Keratinocyte (primary cell): ENCODE results near the gene BBIP1. TPM values are rescaled to one million over a fixed set of nuclear protein-coding genes. Genes with fewer than 3 reads are reported as not detected.
"Not testable (repeated sequence)": the region's sequence is repeated elsewhere in the genome, so short reads cannot be mapped to it uniquely, and the experiment has no call there.

Source experiments
- DNase-seq: peaks from one replicate; pipeline ENCODE4 v3.0.0-alpha.2; 2011; ENCODE audit warnings: low read depth, missing footprints, low spot score
- FAIRE-seq: peaks from 2 replicates; lab custom pipeline; 2011; peaks lifted over from hg19 to GRCh38; lab: Jason Lieb, UNC
- H2AFZ ChIP-seq: 2 replicates; pipeline ENCODE4 v1.6.0; 2012; ENCODE audit warnings: low read length, control low read depth, inconsistent platforms; ENCODE audit not compliant: control insufficient read depth
- H3K27ac ChIP-seq: 2 replicates; pipeline ENCODE4 v1.5.1; 2011; ENCODE audit warnings: low read length; ENCODE audit not compliant: control insufficient read depth, insufficient read depth
- H3K27me3 ChIP-seq: 3 replicates; pipeline ENCODE4 v1.6.0; 2011; ENCODE audit warnings: low read length; ENCODE audit not compliant: control insufficient read depth, insufficient read depth; ENCODE audit errors: extremely low read depth
- H3K36me3 ChIP-seq, 2 experiments: 2 replicates in 1 of 2; 3 replicates in 1 of 2; pipeline ENCODE4 v1.5.1; 2011; ENCODE audit warnings: low read length in 2 of 2, mild to moderate bottlenecking in 1 of 2; ENCODE audit not compliant: control insufficient read depth in 2 of 2, insufficient read depth in 2 of 2; ENCODE audit errors: extremely low read depth in 1 of 2
- H3K4me1 ChIP-seq: 3 replicates; pipeline ENCODE4 v1.5.1; 2011; ENCODE audit warnings: low read length; ENCODE audit not compliant: control insufficient read depth, insufficient read depth; ENCODE audit errors: extremely low read depth
- H3K4me2 ChIP-seq: 3 replicates; pipeline ENCODE4 v1.6.0; 2011; ENCODE audit warnings: low read depth, low read length; ENCODE audit not compliant: control insufficient read depth, insufficient read depth; ENCODE audit errors: extremely low read depth
- H3K4me3 ChIP-seq, 3 experiments: fragments of 200-600 bp in 1 of 3; sonication (generic) in 1 of 3; 2 replicates in 2 of 3; 3 replicates in 1 of 3; pipeline ENCODE4 v1.5.1; 2011 to 2016; ENCODE audit warnings: low read length in 3 of 3, mild to moderate bottlenecking in 3 of 3, control low read depth in 2 of 3, inconsistent platforms in 1 of 3, low read depth in 1 of 3, mixed read lengths in 1 of 3, mixed run types in 1 of 3, moderate library complexity in 1 of 3; ENCODE audit not compliant: control insufficient read depth in 2 of 3, insufficient read depth in 2 of 3; ENCODE audit errors: extremely low read depth in 1 of 3
- H3K79me2 ChIP-seq: 2 replicates; pipeline ENCODE4 v1.6.0; 2012; ENCODE audit warnings: low read length; ENCODE audit not compliant: control insufficient read depth, insufficient read depth
- H3K9ac ChIP-seq: 3 replicates; pipeline ENCODE4 v1.6.0; 2011; ENCODE audit warnings: low read length; ENCODE audit not compliant: control insufficient read depth, insufficient read depth; ENCODE audit errors: extremely low read depth
- H3K9me1 ChIP-seq: 3 replicates; pipeline ENCODE4 v1.6.0; 2011; ENCODE audit warnings: low read length; ENCODE audit not compliant: control insufficient read depth, insufficient read depth; ENCODE audit errors: extremely low read depth
- H3K9me3 ChIP-seq: 2 replicates; pipeline ENCODE4 v1.5.1; 2012; ENCODE audit warnings: low read depth, low read length; ENCODE audit not compliant: control insufficient read depth
- H4K20me1 ChIP-seq: 3 replicates; pipeline ENCODE4 v1.6.0; 2011; ENCODE audit warnings: low read length; ENCODE audit not compliant: control insufficient read depth, insufficient read depth; ENCODE audit errors: extremely low read depth
- CTCF ChIP-seq, 3 experiments: IDR thresholded peaks in 1 of 3; conservative IDR thresholded peaks in 1 of 3; optimal IDR thresholded peaks in 1 of 3; 2 replicates in 2 of 3; 3 replicates in 1 of 3; pipeline versions ENCODE3 to v1.5.1; 2011; ENCODE audit warnings: low read length in 3 of 3, mild to moderate bottlenecking in 3 of 3, moderate library complexity in 2 of 3, control low read depth in 1 of 3, inconsistent platforms in 1 of 3; ENCODE audit not compliant: insufficient read depth in 2 of 3; ENCODE audit errors: extremely low read depth in 1 of 3
- EZH2 ChIP-seq: IDR thresholded peaks from one replicate; pipeline ENCODE4 v1.6.1; 2012; ENCODE audit warnings: inconsistent platforms, mild to moderate bottlenecking, low read length, moderate library complexity
- dilution Hi-C: fragments of 300-500 bp; cut with MboI; formaldehyde crosslinking; loops from one replicate; pipeline ENCODE4 v1.7.0; 2020; ENCODE audit warnings: low sequenced_read_pairs; ENCODE audit not compliant: extremely low pct_ligation_motif_present
- polyA plus RNA-seq, 5 experiments: library from polyadenylated mRNA; depleted of rRNA in 3 of 5; stranded (reverse) in 3 of 5; stranded (forward) in 1 of 5; unstranded in 1 of 5; fragments of >200 nt; gene quantifications; 1 replicate in 1 of 5; 2 replicates in 3 of 5; 3 replicates in 1 of 5; pipeline versions ENCODE4 v1.2.1 to v1.2.3, GENCODE V29; 2011 to 2012; ENCODE audit warnings: missing spikeins in 2 of 5, low read depth in 1 of 5, low replicate concordance in 1 of 5

The BBIP1 gene
- polyA plus RNA-seq, 1 donor (not counting 4 experiments of a cell fraction or from before 2014, with no cell fraction given), result 30.4 TPM

DNA sequence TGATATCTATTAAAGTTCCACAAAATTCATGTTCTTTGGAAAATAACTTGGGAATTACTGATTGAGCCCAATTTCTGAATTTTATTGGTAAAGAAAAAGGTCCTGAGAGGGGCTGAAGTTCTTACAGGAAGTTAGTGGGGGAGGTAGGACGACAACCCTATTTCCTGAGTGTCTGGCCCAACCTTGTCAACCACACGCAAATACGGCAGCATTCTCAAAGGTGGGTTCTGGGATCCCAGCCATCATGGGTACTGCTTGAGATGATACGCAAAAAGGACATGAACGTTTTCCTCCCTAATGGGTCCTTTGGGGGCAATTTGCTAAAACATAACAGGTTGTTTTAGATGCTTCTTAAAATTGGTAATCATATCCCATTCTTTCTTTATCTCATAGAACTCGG lies 50.0 kb downstream of the BBIP1 start:
- no peak overlapping the region for H3K4me2 ChIP-seq
- TF ChIP-seq CTCF (optimal IDR thresholded peaks at IDR 0.05 in 1 of 3, IDR thresholded peaks at IDR 0.05 in 1 of 3, conservative IDR thresholded peaks at IDR 0.05 in 1 of 3; ENCODE audit: extremely low read depth in 1 of 3, insufficient read depth in 2 of 3, low read length in 3 of 3) (no peak), EZH2 (no peak)
- DNase-seq, result no peak
- H3K9me3 ChIP-seq, result no peaks in the 10 kb centered on the region
- peaks cover 13% of the 10 kb centered on the region for H3K79me2 ChIP-seq
- dilution Hi-C loops, result no loop called here
- H3K27ac ChIP-seq, result no peak overlapping the region
- no peak overlapping the region for H3K9ac ChIP-seq
- peaks cover 27% of the 10 kb centered on the region for H3K4me1 ChIP-seq
- no peak overlapping the region for H2AFZ ChIP-seq
- no peaks in the 10 kb centered on the region for H3K9me1 ChIP-seq
- H3K27me3 ChIP-seq, result no peaks in the 10 kb centered on the region
- no peak for FAIRE-seq
- no peak overlapping the region for H3K4me3 ChIP-seq
- H4K20me1 ChIP-seq, result no peaks in the 10 kb centered on the region
- H3K36me3 ChIP-seq, result no peaks in the 10 kb centered on the region

GRCh38 chr10:110867807-110868465 lies 51.0 kb downstream of the BBIP1 start:
- Histone ChIP-seq H3K27ac (no peak overlapping the region), H3K9me1 (no peaks in the 10 kb centered on the region), H3K27me3 (no peaks in the 10 kb centered on the region), H3K4me2 (no peak overlapping the region), H4K20me1 (no peaks in the 10 kb centered on the region), H2AFZ (peak overlapping the region; percentile 36), H3K79me2 (peaks cover 4% of the 10 kb centered on the region), H3K9me3 (no peaks in the 10 kb centered on the region), H3K9ac (no peak overlapping the region), H3K4me1 (peaks cover 27% of the 10 kb centered on the region), H3K4me3 (no peak overlapping the region), H3K36me3 (no peaks in the 10 kb centered on the region)
- TF ChIP-seq EZH2 (no peak), CTCF (optimal IDR thresholded peaks at IDR 0.05 in 1 of 3, IDR thresholded peaks at IDR 0.05 in 1 of 3, conservative IDR thresholded peaks at IDR 0.05 in 1 of 3; ENCODE audit: extremely low read depth in 1 of 3, insufficient read depth in 2 of 3, low read length in 3 of 3) (no peak)
- dilution Hi-C loops, result no loop called here
- no peak for FAIRE-seq
- no peak for DNase-seq

DNA sequence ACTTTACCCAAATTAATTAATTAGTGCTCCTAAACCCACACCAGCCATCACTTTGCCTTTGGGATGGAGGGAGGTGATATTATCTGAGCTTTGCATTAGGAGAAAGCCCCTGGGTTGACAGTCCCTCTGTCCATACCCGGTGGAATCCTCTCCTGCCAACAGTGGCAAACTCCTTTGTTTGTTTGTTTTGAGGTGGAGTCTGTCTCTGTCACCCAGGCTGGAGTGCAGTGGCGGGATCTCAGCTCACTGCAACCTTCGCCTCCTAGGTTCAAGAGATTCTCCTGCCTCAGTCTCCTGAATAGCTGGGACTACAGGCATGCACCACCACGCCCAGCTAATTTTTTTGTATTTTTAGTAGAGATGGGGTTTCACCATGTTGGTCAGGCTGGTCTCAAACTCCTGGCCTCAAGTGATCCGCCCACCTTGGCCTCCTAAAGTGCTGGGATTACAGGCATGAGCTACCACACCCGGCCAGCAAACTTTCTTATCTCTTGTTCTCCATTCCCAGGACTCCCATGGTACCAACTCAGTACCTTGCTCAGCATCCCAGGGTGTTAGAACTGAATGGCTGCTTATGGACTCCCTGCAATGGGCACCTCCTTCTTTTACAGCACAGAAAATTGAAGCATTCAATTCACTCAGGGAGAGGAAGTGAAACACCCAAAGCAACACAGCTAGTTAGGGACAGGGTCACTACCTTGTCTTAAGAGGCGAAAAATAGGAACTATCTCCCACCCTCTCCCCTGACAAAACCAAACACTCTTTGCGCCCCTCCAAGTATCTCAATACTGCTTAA lies 51.8 kb downstream of the BBIP1 start:
- Histone ChIP-seq H2AFZ (peak overlapping the region; percentile 36), H3K4me1 (peaks cover 35% of the 10 kb centered on the region)
- FAIRE-seq, DNase-seq, H3K4me2 ChIP-seq, H3K27ac ChIP-seq, H3K9me3 ChIP-seq, H3K27me3 ChIP-seq, H3K36me3 ChIP-seq, H3K79me2 ChIP-seq, H4K20me1 ChIP-seq, H3K9ac ChIP-seq, H3K9me1 ChIP-seq, H3K4me3 ChIP-seq, dilution Hi-C loops: not testable (repeated sequence)
